GM12878 (cell line): ENCODE data around the gene COL4A2. TPM values are rescaled to one million over a fixed set of nuclear protein-coding genes. Genes with fewer than 3 reads are reported as not detected.

ENCODE experiments used
- CBX5 ChIP-seq: sonication (generic); IDR thresholded peaks from 2 replicates; pipeline ENCODE4 v1.6.1; 2016; ENCODE audit warnings: low read depth, moderate library complexity, mild to moderate bottlenecking, inconsistent platforms
- E2F4 ChIP-seq: IDR thresholded peaks from 2 replicates; pipeline ENCODE4 v1.6.1; 2012; ENCODE audit warnings: low read depth, low read length, improper control_type of control experiment
- E4F1 ChIP-seq: fragments of 450-650 bp; IDR thresholded peaks from 2 replicates; pipeline ENCODE4 v1.6.1; 2018; ENCODE audit warnings: borderline replicate concordance, mild to moderate bottlenecking; ENCODE audit not compliant: partially characterized antibody
- EP300 ChIP-seq, 2 experiments: fragments of 150-350 bp in 1 of 2; IDR thresholded peaks; 2 replicates each; pipeline ENCODE4 v1.6.1; 2011 to 2012; ENCODE audit warnings: low read depth in 2 of 2, low read length in 2 of 2, borderline replicate concordance in 1 of 2, improper control_type of control experiment in 1 of 2, inconsistent platforms in 1 of 2; ENCODE audit not compliant: control insufficient read depth in 1 of 2
- IKZF2 ChIP-seq, 2 experiments: fragments of 450-650 bp; IDR thresholded peaks; 2 replicates each; pipeline ENCODE4 v1.6.1; 2017; ENCODE audit warnings: mild to moderate bottlenecking in 2 of 2, moderate library complexity in 2 of 2
- IRF4 ChIP-seq: IDR thresholded peaks from 2 replicates; pipeline ENCODE4 v1.6.1; 2011; ENCODE audit warnings: low read depth, low read length
- MLLT1 ChIP-seq: fragments of 450-650 bp; IDR thresholded peaks from 2 replicates; pipeline ENCODE4 v1.6.1; 2016; ENCODE audit warnings: mild to moderate bottlenecking
- NFYB ChIP-seq: IDR thresholded peaks from 2 replicates; pipeline ENCODE4 v1.6.1; 2011; ENCODE audit warnings: low read depth, mild to moderate bottlenecking, low read length, improper control_type of control experiment, moderate library complexity; ENCODE audit not compliant: insufficient read depth
- PKNOX1 ChIP-seq: fragments of 450-650 bp; IDR thresholded peaks from 2 replicates; pipeline ENCODE4 v1.6.1; 2016; ENCODE audit warnings: mild to moderate bottlenecking
- SPI1 ChIP-seq: IDR thresholded peaks from 2 replicates; pipeline ENCODE4 v1.6.1; 2011; ENCODE audit warnings: low read depth, mild to moderate bottlenecking, low read length, moderate library complexity, borderline replicate concordance; ENCODE audit not compliant: insufficient read depth
- SRF ChIP-seq, 2 experiments: IDR thresholded peaks; 2 replicates each; pipeline ENCODE4 v1.6.1; 2011; ENCODE audit warnings: low read depth in 2 of 2, low read length in 2 of 2, mild to moderate bottlenecking in 1 of 2, moderate library complexity in 1 of 2
- SUZ12 ChIP-seq: fragments of 200-600 bp; sonication (generic); IDR thresholded peaks from one replicate; pipeline ENCODE4 v1.6.1; 2018; ENCODE audit warnings: antibody characterized with exemption, mild to moderate bottlenecking; ENCODE audit not compliant: unreplicated experiment
- TCF12 ChIP-seq: IDR thresholded peaks from 2 replicates; pipeline ENCODE4 v1.6.1; 2011; ENCODE audit warnings: low read depth, mild to moderate bottlenecking, low read length
- USF2 ChIP-seq: IDR thresholded peaks from 2 replicates; pipeline ENCODE4 v1.6.1; 2011; ENCODE audit warnings: low read depth, low read length, improper control_type of control experiment, borderline replicate concordance
- WRNIP1 ChIP-seq: IDR thresholded peaks from 2 replicates; pipeline ENCODE4 v1.6.1; 2011; ENCODE audit warnings: low read depth, low read length, improper control_type of control experiment, borderline replicate concordance
- ZZZ3 ChIP-seq: IDR thresholded peaks from 2 replicates; pipeline ENCODE4 v1.6.1; 2011; ENCODE audit warnings: low read depth; ENCODE audit not compliant: control insufficient read depth, insufficient read length
- polyA plus RNA-seq, 11 experiments: library from polyadenylated mRNA; depleted of rRNA in 4 of 11; unstranded in 6 of 11; stranded (reverse) in 5 of 11; fragments of >200 nt; fragmentation: Nextera tagmentation in 4 of 11; fragmentation: Illumina TruSeq in 1 of 11; extraction: Ambion mirVana in 4 of 11; extraction: Trizol in 1 of 11; gene quantifications; 1 replicate in 1 of 11; 2 replicates in 10 of 11; pipeline versions ENCODE4 v1.2.1 to v1.2.3, GENCODE V29; 2011 to 2016; ENCODE audit warnings: inconsistent platforms in 2 of 11, missing spikeins in 2 of 11, low read depth in 1 of 11
- total RNA-seq, 4 experiments: library from RNA; depleted of rRNA in 3 of 4; stranded (reverse); fragments of >200 nt in 3 of 4; fragmentation: Illumina TruSeq in 1 of 4; extraction: Trizol in 1 of 4; gene quantifications; 2 replicates each; pipeline versions ENCODE4 v1.2.1 to v1.2.3, GENCODE V29; 2013 to 2021

The COL4A2 gene
- total and polyA plus RNA-seq, 10 of the 15 experiments (the other 5 are each of a cell fraction or from before 2014, with no cell fraction given) = 0.16 to 1.6 (median 0.62) TPM; not detected in 3

GRCh38 chr13:110419381-110419791 lies 112.3 kb downstream of the COL4A2 start (continued):
- TF ChIP-seq E4F1 (no peak), CBX5 (no peak), EP300 (IDR thresholded peaks at IDR 0.05; ENCODE audit: borderline replicate concordance in 1 of 2, control insufficient read depth in 1 of 2, low read depth in 2 of 2, low read length in 2 of 2) (peak; percentile 10 to 44; a peak in 2 of 4 replicates), TCF12 (no peak), SRF (IDR thresholded peaks at IDR 0.05; ENCODE audit: low read depth in 2 of 2, low read length in 2 of 2) (no peak), SUZ12 (no peak), IKZF2 (IDR thresholded peaks at IDR 0.05) (peak in 1 of 2 experiments; percentile 77; a peak in 3 of 4 replicates), E2F4 (no peak), USF2 (no peak), WRNIP1 (no peak), MLLT1 (peak; percentile 49; the same call in 1 of the 2 replicates), SPI1 (no peak), IRF4 (no peak), PKNOX1 (no peak), NFYB (no peak), ZZZ3 (no peak)
